Endothelial cell of umbilical vein (primary cell): ENCODE results near the gene AP3S2. TPM values are rescaled to one million over a fixed set of nuclear protein-coding genes. Genes with fewer than 3 reads are reported as not detected.

Experiments used
- BruUV-seq: library from RNA; stranded (reverse); fragments of 400-500 nt; replicated peaks from 2 replicates; lab custom pipeline; 2021; lab: Mats Ljungman, UMichigan
- CTCF ChIA-PET: fragments of 300-600, 350-600 bp; sonication (Branson Sonifier 250); formaldehyde crosslinking; loops from one replicate; lab custom pipeline; 2021; ENCODE audit warnings: antibody characterized with exemption, inconsistent platforms; lab: Charles Lee
- POLR2A ChIA-PET: fragments of 300-600, 350-600 bp; sonication (Branson Sonifier 250); formaldehyde crosslinking; loops from one replicate; lab custom pipeline; 2021; ENCODE audit warnings: antibody characterized with exemption, inconsistent platforms; lab: Charles Lee
- DNase-seq: peaks from one replicate; pipeline ENCODE4 v3.0.0-alpha.2; 2011; ENCODE audit warnings: low read depth, low spot score
- FAIRE-seq: peaks from 2 replicates; lab custom pipeline; 2011; peaks lifted over from hg19 to GRCh38; lab: Jason Lieb, UNC
- H2AFZ ChIP-seq: 2 replicates; pipeline ENCODE4 v1.6.0; 2012; ENCODE audit warnings: low read depth, low read length, control low read depth, inconsistent platforms
- H3K27ac ChIP-seq: 2 replicates; pipeline ENCODE4 v1.5.1; 2011; ENCODE audit warnings: low read depth, mild to moderate bottlenecking, control low read depth, low read length, moderate library complexity; ENCODE audit not compliant: insufficient read depth
- H3K27me3 ChIP-seq, 2 experiments: 2 replicates each; pipeline versions ENCODE4 v1.6.0 to v1.6.1; 2011; ENCODE audit warnings: low read length in 2 of 2, mixed read lengths in 1 of 2; ENCODE audit not compliant: control insufficient read depth in 2 of 2, insufficient read depth in 2 of 2
- H3K36me3 ChIP-seq, 2 experiments: 2 replicates in 1 of 2; 3 replicates in 1 of 2; pipeline ENCODE4 v1.5.1; 2011; ENCODE audit warnings: low read length in 2 of 2, mild to moderate bottlenecking in 1 of 2, moderate library complexity in 1 of 2; ENCODE audit not compliant: control insufficient read depth in 2 of 2, insufficient read depth in 2 of 2; ENCODE audit errors: extremely low read depth in 1 of 2
- H3K4me1 ChIP-seq: 3 replicates; pipeline ENCODE4 v1.5.1; 2011; ENCODE audit warnings: mild to moderate bottlenecking, low read length; ENCODE audit not compliant: control insufficient read depth, insufficient read depth; ENCODE audit errors: extremely low read depth
- H3K4me2 ChIP-seq: 2 replicates; pipeline ENCODE4 v1.6.1; 2011; ENCODE audit warnings: low read length, control low read depth, mixed read lengths; ENCODE audit not compliant: insufficient read depth
- H3K4me3 ChIP-seq, 3 experiments: fragments of 200-600 bp in 1 of 3; sonication (generic), shearing (Covaris generic) in 1 of 3; replicated peaks in 1 of 3; 2 replicates each; pipeline ENCODE4 v1.5.1; 2011 to 2016; ENCODE audit warnings: control low read depth in 3 of 3, low read length in 3 of 3, mild to moderate bottlenecking in 2 of 3, inconsistent platforms in 1 of 3, low read depth in 1 of 3, moderate library complexity in 1 of 3; ENCODE audit not compliant: insufficient read depth in 1 of 3
- H3K79me2 ChIP-seq: 2 replicates; pipeline ENCODE4 v1.6.0; 2012; ENCODE audit warnings: low read length, inconsistent platforms; ENCODE audit not compliant: control insufficient read depth, insufficient read depth
- H3K9ac ChIP-seq: replicated peaks from 2 replicates; pipeline ENCODE3; 2011; ENCODE audit warnings: low read length, control low read depth; ENCODE audit not compliant: insufficient read depth; ENCODE audit errors: extremely low read depth
- H3K9me1 ChIP-seq: replicated peaks from 3 replicates; pipeline ENCODE4 v1.6.0; 2011; ENCODE audit warnings: mild to moderate bottlenecking, low read length; ENCODE audit not compliant: control insufficient read depth, insufficient read depth; ENCODE audit errors: extremely low read depth
- H3K9me3 ChIP-seq: replicated peaks from 2 replicates; pipeline ENCODE4 v1.5.1; 2012; ENCODE audit warnings: low read length, inconsistent platforms; ENCODE audit not compliant: control insufficient read depth, insufficient read depth
- H4K20me1 ChIP-seq: replicated peaks from 2 replicates; pipeline ENCODE3; 2011; ENCODE audit warnings: mild to moderate bottlenecking, low read length; ENCODE audit not compliant: control insufficient read depth, insufficient read depth; ENCODE audit errors: extremely low read depth
- EZH2 ChIP-seq: IDR thresholded peaks from 2 replicates; pipeline ENCODE4 v1.6.1; 2012; ENCODE audit warnings: borderline replicate concordance, low read depth, mild to moderate bottlenecking, moderate library complexity, low read length, inconsistent platforms; ENCODE audit not compliant: severe bottlenecking
- FOS ChIP-seq: IDR thresholded peaks from 2 replicates; pipeline ENCODE4 v1.6.1; 2011; ENCODE audit warnings: mild to moderate bottlenecking, low read length, moderate library complexity, borderline replicate concordance; ENCODE audit not compliant: insufficient read depth
- GATA2 ChIP-seq: IDR thresholded peaks from 2 replicates; pipeline ENCODE4 v1.7.0; 2011; ENCODE audit warnings: low read depth, mild to moderate bottlenecking, moderate library complexity, mixed read lengths, low read length; ENCODE audit not compliant: insufficient read length, insufficient read depth
- JUN ChIP-seq: IDR thresholded peaks from 2 replicates; pipeline ENCODE4 v1.6.1; 2011; ENCODE audit warnings: borderline replicate concordance, low read depth; ENCODE audit not compliant: insufficient read length, insufficient read depth
- MYC ChIP-seq: IDR thresholded peaks from one replicate; pipeline ENCODE4 v1.6.1; 2011; ENCODE audit warnings: mild to moderate bottlenecking, low read depth, low read length
- POLR2A ChIP-seq: IDR thresholded peaks from 2 replicates; pipeline ENCODE4 v1.6.1; 2012; ENCODE audit warnings: low read depth, mild to moderate bottlenecking, control low read depth, low read length
- POLR2AphosphoS5 ChIP-seq: IDR thresholded peaks from 2 replicates; pipeline ENCODE4 v1.6.1; 2012; ENCODE audit warnings: low read depth, mild to moderate bottlenecking, control low read depth, low read length, moderate library complexity; ENCODE audit not compliant: insufficient read depth
- dilution Hi-C: fragments of 300-500 bp; cut with MboI; formaldehyde crosslinking; loops from one replicate; pipeline ENCODE4 v1.15.0; 2019; ENCODE audit warnings: low sequenced_read_pairs; ENCODE audit not compliant: extremely low pct_ligation_motif_present
- intact Hi-C: fragments of 100-400 bp; cut with micrococcal nuclease; formaldehyde crosslinking; loops from one replicate; pipeline ENCODE4 v1.10.0; 2022
- polyA plus RNA-seq, 4 experiments: library from polyadenylated mRNA; depleted of rRNA in 3 of 4; stranded (reverse) in 3 of 4; unstranded in 1 of 4; fragments of >200 nt; gene quantifications; 2 replicates each; pipeline versions ENCODE4 v1.2.1 to v1.2.3, GENCODE V29; 2011 to 2012; ENCODE audit warnings: missing spikeins in 1 of 4
- total RNA-seq: library from RNA; stranded (reverse); gene quantifications from 2 replicates; pipeline ENCODE4 v1.2.3, GENCODE V29; 2021
- TF ChIP-seq, protein P1 (sequence below): IDR thresholded peaks from 2 replicates; pipeline ENCODE4 v1.6.1; 2011; ENCODE audit not compliant: insufficient read depth, insufficient read length
- TF ChIP-seq, protein P2 (sequence below), 2 donors: IDR thresholded peaks; 1 replicate in 1 of 2; 2 replicates in 1 of 2; pipeline ENCODE4 v1.5.1; 2011; ENCODE audit warnings: low read length in 2 of 2, mild to moderate bottlenecking in 2 of 2, moderate library complexity in 2 of 2, control low read depth in 1 of 2, inconsistent platforms in 1 of 2, low read depth in 1 of 2; ENCODE audit not compliant: insufficient read depth in 1 of 2; ENCODE audit errors: extremely low read depth in 1 of 2

Gene AP3S2
- total and polyA plus RNA-seq, 2 donors (not counting 3 experiments of a cell fraction or from before 2014, with no cell fraction given): 14.6 to 31.1 TPM

GRCh38 chr15:89936786-89937265 lies 43.0 kb upstream of the AP3S2 start:
- no peaks in the 10 kb centered on the region for H3K79me2 ChIP-seq
- no peak overlapping the region for H2AFZ ChIP-seq
- no peak overlapping the region for H3K4me2 ChIP-seq
- intact Hi-C loops: no loop called here
- H4K20me1 ChIP-seq: no peaks in the 10 kb centered on the region
- no peak for DNase-seq
- no peak overlapping the region for H3K9ac ChIP-seq
- ChIA-PET CTCF (interaction anchor here (1.4 kb wide), 1 partner anchor 197 kb away, joined by 3 read pairs; no protein-coding TSS in a partner anchor), POLR2A (no interaction called here)
- H3K9me1 ChIP-seq: no peaks in the 10 kb centered on the region
- no TSS peak for BruUV-seq
- dilution Hi-C loops: no loop called here
- no peaks in the 10 kb centered on the region for H3K9me3 ChIP-seq
- no peak overlapping the region for H3K27ac ChIP-seq
- no peaks in the 10 kb centered on the region for H3K36me3 ChIP-seq
- FAIRE-seq: no peak
- no peak overlapping the region for H3K4me3 ChIP-seq
- no peak for TF ChIP-seq FOS
- no peak for TF ChIP-seq POLR2A
- H3K27me3 ChIP-seq: peaks cover 0 to 6% of the 10 kb centered on the region in 2 experiments
- no peaks in the 10 kb centered on the region for H3K4me1 ChIP-seq

GRCh38 chr15:89936051-89936785 lies 42.4 kb upstream of the AP3S2 start:
- BruUV-seq: no TSS peak
- Histone ChIP-seq H4K20me1 (no peaks in the 10 kb centered on the region), H3K36me3 (no peaks in the 10 kb centered on the region), H3K79me2 (no peaks in the 10 kb centered on the region), H3K9me3 (no peaks in the 10 kb centered on the region), H2AFZ (no peak overlapping the region), H3K4me1 (no peaks in the 10 kb centered on the region), H3K4me2 (no peak overlapping the region), H3K9ac (no peak overlapping the region), H3K27ac (no peak overlapping the region), H3K9me1 (no peaks in the 10 kb centered on the region), H3K27me3 (peaks cover 0 to 6% of the 10 kb centered on the region in 2 experiments), H3K4me3 (no peak overlapping the region)
- dilution Hi-C loops: no loop called here
- ChIA-PET POLR2A (interaction anchor here (0.5 kb wide), 1 partner anchor 167 kb away, joined by 4 read pairs; no protein-coding TSS in a partner anchor), CTCF (no interaction called here)
- FAIRE-seq (no peak), DNase-seq (no peak)
- intact Hi-C loops: no loop called here
- no peak for TF ChIP-seq JUN
- no peak for TF ChIP-seq FOS
- no peak for TF ChIP-seq GATA2
- TF ChIP-seq MYC: no peak
- no peak for TF ChIP-seq EZH2
- TF ChIP-seq POLR2AphosphoS5: no peak
- TF ChIP-seq, protein P1, sequence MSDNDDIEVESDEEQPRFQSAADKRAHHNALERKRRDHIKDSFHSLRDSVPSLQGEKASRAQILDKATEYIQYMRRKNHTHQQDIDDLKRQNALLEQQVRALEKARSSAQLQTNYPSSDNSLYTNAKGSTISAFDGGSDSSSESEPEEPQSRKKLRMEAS: no peak
- no peak for TF ChIP-seq POLR2A
- TF ChIP-seq, protein P2, sequence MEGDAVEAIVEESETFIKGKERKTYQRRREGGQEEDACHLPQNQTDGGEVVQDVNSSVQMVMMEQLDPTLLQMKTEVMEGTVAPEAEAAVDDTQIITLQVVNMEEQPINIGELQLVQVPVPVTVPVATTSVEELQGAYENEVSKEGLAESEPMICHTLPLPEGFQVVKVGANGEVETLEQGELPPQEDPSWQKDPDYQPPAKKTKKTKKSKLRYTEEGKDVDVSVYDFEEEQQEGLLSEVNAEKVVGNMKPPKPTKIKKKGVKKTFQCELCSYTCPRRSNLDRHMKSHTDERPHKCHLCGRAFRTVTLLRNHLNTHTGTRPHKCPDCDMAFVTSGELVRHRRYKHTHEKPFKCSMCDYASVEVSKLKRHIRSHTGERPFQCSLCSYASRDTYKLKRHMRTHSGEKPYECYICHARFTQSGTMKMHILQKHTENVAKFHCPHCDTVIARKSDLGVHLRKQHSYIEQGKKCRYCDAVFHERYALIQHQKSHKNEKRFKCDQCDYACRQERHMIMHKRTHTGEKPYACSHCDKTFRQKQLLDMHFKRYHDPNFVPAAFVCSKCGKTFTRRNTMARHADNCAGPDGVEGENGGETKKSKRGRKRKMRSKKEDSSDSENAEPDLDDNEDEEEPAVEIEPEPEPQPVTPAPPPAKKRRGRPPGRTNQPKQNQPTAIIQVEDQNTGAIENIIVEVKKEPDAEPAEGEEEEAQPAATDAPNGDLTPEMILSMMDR (IDR thresholded peaks at IDR 0.05; ENCODE audit: extremely low read depth in 1 of 2, insufficient read depth in 1 of 2, low read depth in 1 of 2, low read length in 2 of 2): no peak
